HuH-7.5 (cell line): Measurements from ENCODE around the gene SP3.

Source experiments
- DNase-seq: peaks from one replicate; pipeline ENCODE4 v3.0.0; 2011; ENCODE audit warnings: low spot score

Gene SP3

DNA sequence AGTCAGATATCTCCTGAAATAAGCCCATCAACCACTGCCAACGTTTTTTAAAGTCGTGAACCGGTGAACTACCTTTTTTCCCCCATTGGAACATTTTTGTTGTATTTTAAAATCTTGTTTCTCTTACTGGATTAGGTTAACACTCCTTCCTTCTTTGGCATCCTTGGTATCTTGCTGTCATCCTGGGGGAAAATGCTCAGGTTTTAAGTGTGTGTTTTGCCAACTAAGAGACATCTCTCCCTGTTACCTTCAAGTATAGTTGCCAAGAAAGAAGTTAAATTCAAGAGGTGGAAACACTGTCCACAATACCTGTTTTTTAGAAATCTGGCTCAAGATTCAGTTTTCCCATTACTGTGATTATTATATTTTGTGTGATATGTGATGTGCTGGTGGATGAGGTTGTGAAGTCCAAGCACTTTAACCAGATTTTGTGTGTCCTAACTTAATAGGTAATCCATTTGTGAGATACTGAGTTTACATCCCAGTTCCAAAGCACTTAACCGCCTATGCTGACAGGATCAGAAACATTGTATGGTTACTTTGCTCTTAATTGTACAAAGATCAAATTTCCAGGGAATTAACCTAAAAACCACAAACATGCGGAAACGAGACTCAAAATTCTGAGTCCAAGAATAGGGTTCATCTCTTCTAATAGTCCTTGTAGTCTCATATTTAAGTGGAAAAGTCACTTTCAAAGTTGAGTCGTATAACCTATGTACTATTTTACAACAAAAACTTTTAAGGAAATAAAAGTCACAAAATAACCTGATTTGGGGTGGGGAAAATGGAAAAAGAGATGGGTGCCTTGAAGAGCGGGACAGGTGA, 1.3 kb upstream of the SP3 start:
- DNase-seq, result peak; percentile 57

DNA sequence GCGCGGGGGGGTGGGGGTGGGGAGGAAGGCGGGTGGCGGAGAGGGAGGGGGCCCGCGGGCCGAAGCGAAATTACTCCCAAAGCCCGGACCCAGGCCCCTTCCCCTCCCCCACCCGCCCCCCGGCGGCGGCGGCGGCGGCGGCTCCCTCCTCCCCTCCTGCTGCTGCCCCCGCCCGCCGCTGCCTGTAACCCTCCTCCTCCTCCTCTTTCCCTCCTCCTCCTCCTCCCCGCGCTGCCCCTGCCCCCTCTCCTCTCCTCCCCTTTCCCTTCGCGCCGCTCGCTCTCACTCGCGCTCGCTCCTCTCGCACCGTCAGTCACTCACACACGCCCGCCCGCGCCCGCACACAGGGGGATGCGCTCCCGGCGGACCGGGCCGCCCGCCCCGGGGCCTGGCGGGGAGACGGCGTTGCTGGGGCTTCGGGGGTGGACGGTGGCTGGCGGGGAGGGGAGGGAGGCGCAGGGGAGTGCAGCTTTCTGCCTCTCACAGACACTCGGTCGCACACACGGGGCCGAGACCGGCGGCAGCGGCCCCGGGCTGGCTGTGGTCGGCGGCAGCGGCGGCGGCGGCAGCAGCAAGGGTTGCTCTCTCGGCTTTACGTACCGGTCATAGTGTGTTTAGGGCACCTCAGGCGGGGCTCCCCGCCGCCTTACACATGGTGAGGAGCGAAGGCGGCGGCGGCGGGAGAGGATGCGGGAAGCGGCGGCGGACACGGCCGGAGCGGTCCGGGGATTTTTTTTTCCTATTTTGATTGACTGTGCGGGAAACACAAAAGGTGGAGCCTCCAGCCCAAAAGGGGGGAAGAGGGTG, 405 bp downstream of the SP3 start:
- peak; percentile 75 for DNase-seq

DNA sequence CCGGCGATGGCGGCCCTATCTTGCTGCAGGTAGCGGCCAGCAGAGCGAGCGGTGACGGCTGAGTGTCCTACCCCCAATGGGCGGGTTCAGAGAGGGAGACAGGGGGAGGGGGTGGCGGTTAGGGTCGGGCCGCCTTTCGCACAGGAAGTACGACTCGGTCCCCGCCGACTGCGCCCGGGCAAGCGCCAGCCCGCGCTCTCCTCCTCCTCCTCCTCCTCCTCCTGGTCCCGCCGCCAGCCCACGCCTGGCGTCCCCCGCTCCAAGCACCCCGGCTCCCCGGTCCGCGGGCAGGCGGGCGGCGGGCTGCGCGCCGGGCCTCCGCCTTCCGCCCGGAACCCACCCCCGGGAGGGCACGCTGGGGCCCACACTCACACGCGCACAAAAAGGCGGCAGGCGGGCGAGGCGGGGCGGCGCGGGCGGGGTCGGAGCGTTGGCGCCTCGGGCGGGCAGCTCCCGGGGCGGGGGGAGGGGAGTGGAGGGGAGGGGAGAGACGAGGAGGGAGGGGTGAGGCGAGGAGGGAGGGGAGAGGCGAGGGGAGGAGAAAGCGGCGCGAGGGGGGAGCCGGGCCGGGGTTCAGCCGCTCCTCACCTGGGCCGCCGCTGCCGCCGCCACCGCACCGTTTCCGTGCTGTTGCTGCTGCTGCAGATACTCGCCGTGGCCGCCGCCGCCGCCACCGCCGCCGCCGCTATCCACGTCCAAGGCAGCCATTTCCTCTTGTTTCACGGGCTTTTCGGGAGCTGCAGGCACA, 1.2 kb downstream of the SP3 start:
- peak; percentile 86 for DNase-seq

DNA sequence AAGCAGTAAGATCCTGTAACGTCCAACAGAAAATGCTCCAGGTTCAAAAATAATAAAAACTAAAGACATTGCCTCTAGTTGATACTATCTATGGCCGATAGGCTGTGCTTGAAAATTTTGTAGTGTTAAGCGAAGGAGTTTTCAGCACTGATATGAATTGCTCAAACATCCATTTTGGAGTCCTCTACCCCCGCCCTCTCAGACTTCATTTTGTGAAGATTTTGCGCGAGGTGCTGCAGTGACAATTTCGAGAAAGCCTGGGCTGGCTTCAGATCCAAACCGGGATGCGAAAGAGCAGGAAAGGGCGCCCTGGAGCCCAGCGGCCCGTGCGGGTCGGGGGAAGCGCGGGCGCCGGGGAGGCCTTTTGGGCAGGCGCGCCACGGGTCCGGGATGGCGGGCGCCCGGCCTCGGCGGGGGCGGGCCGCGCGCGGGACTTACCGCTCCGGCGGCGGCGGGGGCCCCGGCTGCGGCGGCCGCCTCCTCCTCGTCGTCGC, 1.8 kb downstream of the SP3 start:
- DNase-seq, result peak; percentile 43

DNA sequence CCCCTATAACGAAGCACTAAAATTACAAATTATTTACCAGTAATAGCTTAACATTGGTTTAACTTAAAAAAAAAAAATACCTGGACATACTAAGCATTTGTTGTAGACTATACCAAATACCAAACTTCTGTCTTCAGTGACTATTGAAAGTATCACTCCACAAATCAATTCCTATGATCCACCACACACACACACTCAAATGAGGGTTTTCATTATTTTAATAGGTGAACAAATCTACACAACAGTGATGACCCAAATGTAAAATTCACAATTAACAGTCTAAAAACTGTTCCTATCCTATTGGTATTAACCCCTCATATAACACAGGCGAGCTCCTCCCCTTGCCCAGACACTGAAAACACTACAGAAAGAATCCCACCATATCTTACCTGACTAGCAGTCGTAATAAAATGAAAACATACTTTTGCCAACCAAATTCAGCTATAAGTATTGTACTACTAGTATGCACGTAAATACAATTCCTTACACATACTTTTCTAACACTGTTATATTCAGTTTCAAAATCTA, 2.5 kb downstream of the SP3 start:
- no peak for DNase-seq

DNA sequence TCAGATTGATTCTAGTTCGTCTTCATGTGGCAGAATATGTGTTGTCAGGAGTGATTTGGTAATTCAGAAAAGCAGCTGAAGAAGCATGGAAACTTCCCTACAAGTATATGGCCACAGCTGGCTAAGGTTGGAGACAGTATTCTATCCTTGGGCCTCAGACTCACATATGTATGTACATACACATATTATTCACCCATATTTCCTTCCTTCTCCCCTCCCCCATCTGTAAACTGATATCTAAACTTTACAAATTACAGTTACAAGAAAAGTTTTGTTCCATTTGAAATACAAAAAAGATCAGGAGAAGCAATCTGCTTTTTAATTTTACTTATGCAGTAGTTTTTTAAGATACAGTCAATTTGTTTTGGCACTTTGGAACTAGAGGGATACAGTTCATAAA, 3.1 kb downstream of the SP3 start:
- DNase-seq, result no peak

DNA sequence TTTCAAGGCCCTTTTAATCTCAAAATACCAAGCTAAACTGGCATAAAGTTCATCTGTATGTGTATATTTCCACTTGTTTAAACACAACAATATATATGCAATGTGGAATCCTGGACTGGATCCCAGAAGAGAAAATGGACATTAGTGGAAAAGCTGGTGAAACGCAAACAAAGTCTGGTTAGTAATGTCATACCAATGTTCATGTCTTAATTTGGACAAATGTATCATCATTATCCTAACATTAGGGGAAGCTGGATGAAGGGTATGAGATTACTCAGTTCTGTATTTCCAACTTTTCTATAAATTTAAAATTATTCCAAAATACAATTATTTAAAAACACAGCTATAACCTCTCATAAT, 3.8 kb downstream of the SP3 start:
- DNase-seq, result no peak

DNA sequence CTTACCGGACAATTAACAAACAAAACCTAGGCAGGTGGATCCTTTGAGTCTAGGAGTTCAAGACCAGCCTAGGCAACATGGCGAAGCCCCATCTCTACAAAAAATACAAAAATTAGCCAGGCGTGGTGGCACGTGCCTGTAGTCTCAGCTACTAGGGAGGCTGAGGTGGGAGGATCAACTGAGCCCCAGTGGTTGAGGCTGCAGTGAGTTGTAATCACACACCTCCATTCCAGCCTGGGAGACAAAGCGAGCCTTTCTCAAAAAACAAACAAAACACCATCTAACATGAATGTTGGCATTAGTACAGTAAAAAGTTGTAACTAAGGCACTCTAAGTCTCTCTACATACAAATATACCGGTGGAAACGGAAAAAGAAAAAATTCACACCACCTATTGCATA, 5.3 kb downstream of the SP3 start:
- DNase-seq, result no peak

DNA sequence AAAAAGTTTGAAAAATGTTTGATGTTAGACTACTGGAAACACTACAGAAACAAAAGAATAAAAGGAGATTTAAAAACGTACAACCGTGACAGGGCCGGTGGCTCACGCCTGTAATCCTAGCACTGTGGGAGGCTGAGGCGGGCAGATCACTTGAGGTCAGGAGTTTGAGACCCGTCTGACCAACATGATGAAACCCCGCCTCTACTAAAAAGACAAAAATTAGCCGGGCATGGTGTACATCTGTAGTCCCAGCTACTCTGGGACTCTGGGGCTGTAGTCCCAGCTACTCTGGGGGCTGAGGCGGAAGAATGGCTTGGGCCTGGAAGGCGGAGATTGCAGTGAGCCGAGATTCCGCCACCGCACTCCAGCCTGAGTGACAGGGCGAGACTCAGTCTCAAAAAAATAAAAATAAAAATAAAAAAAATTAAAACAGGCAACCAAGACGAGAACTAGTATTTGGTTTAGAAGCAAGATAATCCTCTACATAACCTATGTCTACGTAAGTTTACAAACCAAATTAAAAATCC, 5.8 kb downstream of the SP3 start:
- DNase-seq, result no peak

DNA sequence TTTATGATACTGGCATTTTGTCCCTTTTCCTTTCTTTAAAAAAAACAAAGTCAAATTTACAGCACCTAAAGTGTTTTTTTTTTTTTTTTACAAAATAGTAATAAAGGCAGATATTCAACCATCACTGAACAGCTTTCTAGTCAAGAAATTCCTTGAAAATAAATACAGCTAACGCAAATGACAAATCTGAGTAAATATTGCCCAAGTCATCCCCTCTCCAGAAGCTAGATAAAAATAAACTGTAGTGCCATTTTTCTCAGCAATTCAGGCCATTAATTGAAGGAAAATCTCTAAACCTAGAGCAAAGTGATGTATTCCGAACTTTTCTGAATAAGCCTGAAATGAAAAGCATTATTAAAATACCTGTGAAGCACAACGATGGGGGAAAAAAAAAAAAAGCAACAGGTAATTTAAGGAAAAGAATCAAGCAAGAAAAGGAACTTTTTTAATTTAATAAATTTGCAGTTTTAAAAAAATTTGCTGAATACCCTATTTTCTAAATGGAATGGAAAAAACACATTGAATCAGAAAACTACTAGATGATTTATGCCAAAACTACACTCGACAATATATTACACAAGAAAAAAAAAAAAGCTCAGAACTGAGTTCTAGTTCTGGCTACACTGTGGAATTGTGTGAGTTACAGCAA, 6.9 kb downstream of the SP3 start:
- no peak for DNase-seq

DNA sequence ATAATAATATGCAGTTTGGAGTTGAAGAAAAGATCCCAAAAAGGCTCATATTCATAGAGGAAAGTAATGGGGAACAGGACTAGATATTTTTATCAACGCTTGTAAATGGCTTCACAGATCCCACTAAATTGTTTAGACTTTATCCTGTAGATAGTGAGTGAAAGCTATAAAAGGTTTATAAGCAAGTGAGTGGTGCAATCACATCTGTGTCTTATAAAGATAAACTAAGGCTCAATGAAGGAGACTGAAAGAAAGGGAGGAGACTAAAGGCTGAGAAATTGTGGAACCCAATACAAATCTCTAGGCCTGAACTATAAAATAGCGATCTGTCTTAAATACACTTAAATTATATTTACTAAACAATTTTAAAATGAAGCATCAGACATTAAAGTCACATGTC, 7.7 kb downstream of the SP3 start:
- no peak for DNase-seq

DNA sequence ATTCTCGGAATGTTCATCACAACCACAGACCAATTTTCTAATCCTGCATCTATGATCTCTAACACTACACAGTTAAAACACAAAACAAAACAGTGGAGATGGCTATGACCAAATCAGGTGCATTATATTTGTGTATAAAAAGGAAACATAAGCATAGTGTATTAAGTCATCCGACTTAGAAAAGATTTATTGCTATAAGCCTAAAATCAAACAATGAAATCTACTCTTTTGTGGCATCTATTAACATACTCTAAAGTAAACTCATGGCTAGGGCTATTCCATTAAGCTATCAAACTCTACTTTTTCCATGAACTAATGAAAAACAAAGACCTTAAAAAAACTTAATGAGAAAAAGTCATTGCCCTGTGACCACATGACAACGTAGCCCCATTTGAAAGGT, 8.7 kb downstream of the SP3 start:
- no peak for DNase-seq

DNA sequence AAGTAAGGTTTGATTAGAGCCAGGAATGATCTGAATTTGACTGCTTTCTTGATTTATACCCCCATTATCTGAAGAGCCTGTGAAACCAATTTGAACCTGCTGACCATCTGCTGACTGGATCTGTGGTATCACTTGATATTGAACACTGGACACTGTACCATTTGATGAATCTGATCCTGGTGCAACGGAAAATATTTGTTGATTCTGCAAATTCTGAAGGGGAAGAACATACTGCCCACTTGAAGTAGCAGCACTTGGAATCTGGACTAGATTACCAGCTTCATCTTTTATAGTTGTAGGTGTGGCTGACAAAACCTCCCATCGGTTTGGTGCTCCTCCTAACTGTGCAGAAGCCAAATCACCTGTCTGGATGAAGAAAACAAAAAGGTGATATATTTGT, 9.3 kb downstream of the SP3 start:
- no peak for DNase-seq

DNA sequence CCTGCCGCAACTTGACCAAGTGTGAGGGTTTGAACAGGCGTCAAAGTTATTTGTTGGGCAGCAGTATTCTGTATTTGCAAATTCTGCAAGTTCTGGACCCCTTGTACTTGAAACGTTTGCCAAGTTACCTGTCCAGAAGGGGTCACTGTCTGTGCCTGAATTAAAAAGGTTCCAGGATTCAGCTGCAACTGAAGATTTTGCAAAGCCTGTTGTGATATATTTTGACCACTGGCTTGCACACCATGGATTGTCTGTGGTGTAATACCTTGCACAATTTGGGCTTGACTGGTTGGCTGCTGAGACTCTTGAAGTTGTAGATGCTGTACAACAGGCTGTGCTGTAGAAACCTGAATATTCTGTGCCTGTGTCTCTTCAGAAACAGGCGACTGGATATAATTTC, 10.2 kb downstream of the SP3 start:
- DNase-seq, result no peak

DNA sequence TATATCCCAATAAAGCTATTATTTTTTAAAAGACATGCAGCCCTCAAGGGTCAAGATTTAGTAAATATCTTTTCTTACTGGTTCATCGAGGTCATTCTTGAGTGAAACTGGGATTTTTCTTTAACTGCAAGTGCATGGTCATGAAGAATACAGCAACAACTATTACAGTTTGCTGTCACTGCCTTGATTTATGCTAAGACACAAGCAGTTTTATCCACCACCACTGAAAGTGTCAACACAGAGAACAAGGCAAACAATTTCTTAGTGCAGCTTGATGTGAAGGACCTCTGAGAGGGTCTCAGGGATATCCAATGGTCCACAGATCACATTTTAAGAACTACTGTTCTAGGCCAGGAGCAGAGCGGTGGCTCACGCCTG, 12.1 kb downstream of the SP3 start:
- DNase-seq, result no peak

DNA sequence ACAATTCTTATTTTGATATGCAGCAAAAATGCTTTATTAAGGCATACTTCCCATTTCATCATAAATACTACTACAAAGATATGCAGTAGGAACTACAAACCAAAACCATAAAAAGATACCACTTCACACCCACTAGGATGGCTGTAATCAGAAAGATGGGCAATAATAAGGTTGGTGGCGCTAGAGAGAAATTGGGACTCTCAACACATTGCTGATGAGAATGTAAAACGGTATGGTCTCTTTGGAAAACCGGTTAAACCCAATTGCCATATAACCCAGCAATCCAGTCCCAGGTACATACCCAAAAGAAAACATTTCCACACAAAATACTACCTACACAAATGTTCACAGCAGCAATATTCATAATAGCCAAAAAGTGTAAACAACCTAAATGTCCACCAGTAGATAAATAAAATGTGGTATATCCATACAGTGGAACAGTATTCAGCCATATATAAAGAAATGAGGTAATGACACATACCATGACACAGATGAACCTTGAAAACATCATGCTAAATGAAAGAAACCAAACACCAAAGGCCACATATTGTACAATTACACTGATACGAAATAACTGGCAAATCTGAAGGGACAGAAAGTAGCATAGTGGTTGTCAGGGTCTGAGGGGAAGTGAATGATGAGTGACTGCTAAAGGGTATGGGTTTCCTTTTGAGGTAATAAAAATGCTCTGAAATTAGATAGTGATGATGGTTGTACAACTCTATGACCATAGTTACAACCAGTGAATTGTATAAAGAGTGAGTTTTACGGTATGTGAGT, 12.7 kb downstream of the SP3 start:
- no peak for DNase-seq

DNA sequence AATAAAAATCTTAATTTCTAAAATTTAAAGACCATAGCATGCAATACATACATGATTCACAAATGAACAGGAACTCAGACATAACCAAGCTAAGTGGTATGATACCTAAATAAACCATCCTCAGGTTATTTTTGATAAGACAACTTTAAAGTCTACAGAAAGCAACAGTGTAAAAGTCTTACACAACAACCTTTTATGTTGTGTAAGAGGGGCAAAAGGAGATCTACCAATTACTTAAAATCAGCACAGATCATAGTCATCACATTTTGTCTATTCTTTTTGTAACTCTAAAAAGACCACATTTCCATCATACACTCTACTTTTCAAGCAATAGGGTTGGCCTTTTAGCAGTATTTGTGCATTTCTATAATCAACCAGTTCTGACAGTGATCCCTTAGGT, 16.3 kb downstream of the SP3 start:
- no peak for DNase-seq

DNA sequence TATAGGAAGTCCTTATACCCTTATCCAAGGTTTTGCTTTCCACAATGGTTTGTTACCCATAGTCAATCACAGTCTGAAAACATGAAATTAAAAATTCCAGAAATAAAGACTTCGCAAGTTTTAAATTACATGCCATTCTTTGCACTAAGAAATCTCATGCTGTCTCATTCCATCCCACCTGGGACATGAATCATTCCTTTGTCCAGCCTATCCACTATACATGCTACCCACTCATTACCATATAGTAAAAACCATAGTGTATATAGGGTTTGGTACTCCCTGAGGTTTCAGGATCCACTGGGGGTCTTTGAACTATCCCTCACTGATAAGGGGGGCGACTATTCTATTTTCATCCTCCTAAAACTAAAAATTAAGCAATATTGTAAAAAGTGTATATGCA, 17.0 kb downstream of the SP3 start:
- no peak for DNase-seq

DNA sequence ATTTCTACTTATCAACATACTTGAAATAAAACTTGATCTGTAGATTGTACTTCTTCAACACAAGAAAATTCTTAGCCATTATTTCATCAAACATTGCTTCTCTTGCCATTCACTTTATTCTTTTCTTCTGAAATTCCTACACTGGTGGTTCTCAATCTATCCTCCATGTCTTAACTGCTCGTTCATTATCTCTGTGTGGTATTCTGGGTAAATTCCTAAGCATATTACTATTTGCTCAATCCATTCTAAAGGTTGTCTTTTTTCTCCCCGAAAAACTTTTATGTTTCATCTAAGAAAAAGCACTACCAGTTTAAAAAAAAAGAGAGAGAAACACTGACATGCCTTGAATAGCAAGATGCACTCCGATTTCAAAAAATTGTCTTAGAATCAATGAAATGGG, 18.0 kb downstream of the SP3 start:
- DNase-seq, result no peak

DNA sequence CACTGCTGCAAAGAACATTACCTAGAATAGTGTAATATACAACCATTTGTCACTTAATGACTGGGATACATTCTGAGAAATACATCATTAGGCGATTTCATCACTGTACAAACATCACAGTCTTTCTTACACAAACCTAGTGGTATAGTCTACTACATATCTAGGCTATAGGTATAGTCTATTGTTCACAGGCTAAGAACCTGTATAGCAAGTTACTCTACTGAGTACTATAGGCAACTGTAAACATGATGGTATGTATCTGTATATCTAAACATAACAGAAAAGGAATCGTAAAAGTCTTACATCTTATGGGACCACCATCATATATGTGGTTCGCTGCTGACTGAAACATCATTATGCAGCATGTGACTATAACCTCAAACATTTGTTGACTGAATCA, 21.4 kb downstream of the SP3 start:
- DNase-seq, result no peak
